ENCODE results near the gene CENPC.

GRCh38 chr4:67480810-67481209 is 64.5 kb downstream of the CENPC start:
- TF ChIP-seq CTCF (IDR thresholded peaks at IDR 0.05; ENCODE audit: poor library complexity, severe bottlenecking) = no peak
- no peak for TF ChIP-seq EZH2 (IDR thresholded peaks at IDR 0.05; ENCODE audit: borderline replicate concordance, insufficient read depth, low read length, poor library complexity, severe bottlenecking)
- TF ChIP-seq POLR2AphosphoS5 (IDR thresholded peaks at IDR 0.05) = no peak
- no peak for TF ChIP-seq RAD21 (conservative IDR thresholded peaks at IDR 0.05)
- no peak for TF ChIP-seq TAF1 (IDR thresholded peaks at IDR 0.05; ENCODE audit: low read depth)
